WTC11 (cell line): Measurements from ENCODE around the gene ADD1. TPM values are rescaled to one million over a fixed set of nuclear protein-coding genes. Genes with fewer than 3 reads are reported as not detected.

ENCODE experiments used
- EMX1 ChIP-seq: fragments of 250-450 bp; sonication (Bioruptor Pico); IDR thresholded peaks from 2 replicates; pipeline ENCODE4 v1.8.0; 2021; ENCODE audit warnings: mild to moderate bottlenecking
- ESRRA ChIP-seq: sonication (generic); formaldehyde crosslinking; IDR thresholded peaks from 2 replicates; pipeline ENCODE4 v1.8.1; 2022; ENCODE audit warnings: mild to moderate bottlenecking, missing genetic modification reagents, borderline replicate concordance
- JUN ChIP-seq: sonication (generic); formaldehyde crosslinking; IDR thresholded peaks from 2 replicates; pipeline ENCODE4 v1.8.0; 2023; ENCODE audit warnings: mild to moderate bottlenecking, missing genetic modification reagents
- KAT7 ChIP-seq: sonication (generic); formaldehyde crosslinking; IDR thresholded peaks from 2 replicates; pipeline ENCODE4 v1.8.1; 2023; ENCODE audit warnings: missing genetic modification reagents, mild to moderate bottlenecking, borderline replicate concordance
- NFYB ChIP-seq: sonication (generic); formaldehyde crosslinking; conservative IDR thresholded peaks from 2 replicates; pipeline ENCODE4 v1.8.0; 2022; ENCODE audit warnings: low read depth, missing genetic modification reagents
- PRRX2 ChIP-seq: fragments of 250-450 bp; sonication (Bioruptor Pico); IDR thresholded peaks from 2 replicates; pipeline ENCODE4 v1.8.0; 2021; ENCODE audit warnings: mild to moderate bottlenecking
- RELA ChIP-seq: sonication (generic); formaldehyde crosslinking; IDR thresholded peaks from 2 replicates; pipeline ENCODE4 v1.8.1; 2022; ENCODE audit warnings: missing genetic modification reagents, mild to moderate bottlenecking, borderline replicate concordance
- SMAD3 ChIP-seq: sonication (generic); formaldehyde crosslinking; IDR thresholded peaks from 2 replicates; pipeline ENCODE4 v1.8.0; 2022; ENCODE audit warnings: missing genetic modification reagents, mild to moderate bottlenecking, borderline replicate concordance
- SP1 ChIP-seq: sonication (generic); formaldehyde crosslinking; conservative IDR thresholded peaks from 2 replicates; pipeline ENCODE4 v1.8.1; 2022; ENCODE audit warnings: missing genetic modification reagents
- ZNF232 ChIP-seq: sonication (generic); formaldehyde crosslinking; IDR thresholded peaks from 2 replicates; pipeline ENCODE4 v1.8.0; 2022; ENCODE audit warnings: mild to moderate bottlenecking, missing genetic modification reagents
- ZNF263 ChIP-seq: sonication (generic); formaldehyde crosslinking; IDR thresholded peaks from 2 replicates; pipeline ENCODE4 v1.8.1; 2022; ENCODE audit warnings: low read depth, mild to moderate bottlenecking, moderate library complexity, missing genetic modification reagents
- ZNF396 ChIP-seq: fragments of 250-450 bp; sonication (Bioruptor Pico); IDR thresholded peaks from 2 replicates; pipeline ENCODE4 v1.8.0; 2021; ENCODE audit warnings: mild to moderate bottlenecking, moderate library complexity, borderline replicate concordance
- ZNF416 ChIP-seq: fragments of 250-450 bp; sonication (Bioruptor Pico); IDR thresholded peaks from 2 replicates; pipeline ENCODE4 v1.9.0; 2021; ENCODE audit warnings: mild to moderate bottlenecking, inconsistent platforms
- total RNA-seq: library from RNA; stranded (reverse); gene quantifications from 3 replicates; pipeline ENCODE4 v1.2.3, GENCODE V29; 2021
- TF ChIP-seq, protein P1 (sequence below): fragments of 250-450 bp; sonication (Bioruptor Pico); IDR thresholded peaks from 2 replicates; pipeline ENCODE4 v1.9.0; 2021; ENCODE audit warnings: mild to moderate bottlenecking, borderline replicate concordance
- TF ChIP-seq, protein P2 (sequence below): sonication (generic); formaldehyde crosslinking; IDR thresholded peaks from 2 replicates; pipeline ENCODE4 v1.8.1; 2023; ENCODE audit warnings: mild to moderate bottlenecking, missing genetic modification reagents
- TF ChIP-seq, protein P3 (sequence below): sonication (generic); formaldehyde crosslinking; IDR thresholded peaks from 2 replicates; pipeline ENCODE4 v1.8.1; 2023; ENCODE audit warnings: mild to moderate bottlenecking, missing genetic modification reagents, borderline replicate concordance
- TF ChIP-seq, protein P4 (sequence below): sonication (generic); formaldehyde crosslinking; IDR thresholded peaks from 2 replicates; pipeline ENCODE4 v1.8.0; 2023; ENCODE audit warnings: missing genetic modification reagents
- TF ChIP-seq, protein P5 (sequence below): sonication (generic); formaldehyde crosslinking; IDR thresholded peaks from 2 replicates; pipeline ENCODE4 v1.8.0; 2022; ENCODE audit warnings: mild to moderate bottlenecking, missing genetic modification reagents
- TF ChIP-seq, protein P6 (sequence below): sonication (generic); formaldehyde crosslinking; IDR thresholded peaks from 2 replicates; pipeline ENCODE4 v1.8.1; 2022; ENCODE audit warnings: mild to moderate bottlenecking, moderate library complexity, missing genetic modification reagents
- TF ChIP-seq, protein P7 (sequence below): fragments of 250-450 bp; sonication (Bioruptor Pico); IDR thresholded peaks from 2 replicates; pipeline ENCODE4 v1.9.0; 2021; ENCODE audit warnings: moderate library complexity, mild to moderate bottlenecking, inconsistent platforms, borderline replicate concordance
- TF ChIP-seq, protein P8 (sequence below): sonication (generic); formaldehyde crosslinking; conservative IDR thresholded peaks from 2 replicates; pipeline ENCODE4 v1.8.1; 2023; ENCODE audit warnings: mild to moderate bottlenecking, low read depth, missing genetic modification reagents, moderate library complexity

ADD1 gene
- total RNA-seq, 1 experiment from 2014 or later = 178 TPM

DNA sequence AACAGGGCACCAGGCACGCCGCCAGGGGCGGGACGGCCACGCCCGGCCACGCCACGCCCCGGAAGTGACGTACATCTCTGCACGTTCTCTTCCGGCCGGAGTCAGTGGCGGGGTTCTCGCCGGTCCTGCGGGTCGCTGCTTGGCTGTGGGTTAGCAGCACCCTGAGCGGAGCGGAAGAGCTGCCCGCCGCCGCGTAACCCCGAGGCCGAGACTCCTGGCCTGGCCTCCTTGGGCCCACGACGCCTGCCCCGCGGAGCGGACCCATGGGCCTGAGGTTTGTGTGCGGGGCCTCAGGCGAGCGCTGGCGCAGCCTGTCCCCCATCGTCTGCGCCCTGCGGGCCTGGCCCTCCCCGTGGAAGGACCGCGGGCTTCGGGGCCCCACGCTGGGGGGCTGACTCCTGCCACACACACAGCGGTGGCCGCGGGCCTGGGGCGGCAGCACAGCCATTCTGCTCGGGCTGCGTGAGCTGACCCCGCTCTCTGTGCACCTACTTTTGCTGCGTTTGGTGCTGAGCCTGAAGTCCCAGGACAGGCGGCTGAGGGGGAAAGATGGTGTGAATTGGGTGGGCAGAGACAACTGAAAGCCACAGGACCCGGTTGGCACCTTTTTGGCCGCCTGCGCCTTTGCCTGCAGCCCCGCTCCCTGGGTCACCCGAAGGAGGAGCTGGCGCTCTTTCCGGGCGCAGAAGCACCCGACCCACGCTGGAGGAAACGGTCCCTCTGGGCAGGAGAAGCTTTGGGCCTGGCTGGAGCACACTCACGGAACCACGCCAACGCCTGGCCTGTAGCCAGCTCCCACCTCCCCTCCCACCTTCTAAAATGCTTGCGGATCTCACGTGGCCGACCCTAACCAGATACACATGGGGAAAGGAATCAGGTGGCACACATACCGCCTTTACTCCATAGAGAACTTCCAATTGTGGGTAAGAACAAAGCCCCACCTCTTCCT is 91.4 kb downstream of the ADD1 start (continued):
- TF ChIP-seq, protein P1, sequence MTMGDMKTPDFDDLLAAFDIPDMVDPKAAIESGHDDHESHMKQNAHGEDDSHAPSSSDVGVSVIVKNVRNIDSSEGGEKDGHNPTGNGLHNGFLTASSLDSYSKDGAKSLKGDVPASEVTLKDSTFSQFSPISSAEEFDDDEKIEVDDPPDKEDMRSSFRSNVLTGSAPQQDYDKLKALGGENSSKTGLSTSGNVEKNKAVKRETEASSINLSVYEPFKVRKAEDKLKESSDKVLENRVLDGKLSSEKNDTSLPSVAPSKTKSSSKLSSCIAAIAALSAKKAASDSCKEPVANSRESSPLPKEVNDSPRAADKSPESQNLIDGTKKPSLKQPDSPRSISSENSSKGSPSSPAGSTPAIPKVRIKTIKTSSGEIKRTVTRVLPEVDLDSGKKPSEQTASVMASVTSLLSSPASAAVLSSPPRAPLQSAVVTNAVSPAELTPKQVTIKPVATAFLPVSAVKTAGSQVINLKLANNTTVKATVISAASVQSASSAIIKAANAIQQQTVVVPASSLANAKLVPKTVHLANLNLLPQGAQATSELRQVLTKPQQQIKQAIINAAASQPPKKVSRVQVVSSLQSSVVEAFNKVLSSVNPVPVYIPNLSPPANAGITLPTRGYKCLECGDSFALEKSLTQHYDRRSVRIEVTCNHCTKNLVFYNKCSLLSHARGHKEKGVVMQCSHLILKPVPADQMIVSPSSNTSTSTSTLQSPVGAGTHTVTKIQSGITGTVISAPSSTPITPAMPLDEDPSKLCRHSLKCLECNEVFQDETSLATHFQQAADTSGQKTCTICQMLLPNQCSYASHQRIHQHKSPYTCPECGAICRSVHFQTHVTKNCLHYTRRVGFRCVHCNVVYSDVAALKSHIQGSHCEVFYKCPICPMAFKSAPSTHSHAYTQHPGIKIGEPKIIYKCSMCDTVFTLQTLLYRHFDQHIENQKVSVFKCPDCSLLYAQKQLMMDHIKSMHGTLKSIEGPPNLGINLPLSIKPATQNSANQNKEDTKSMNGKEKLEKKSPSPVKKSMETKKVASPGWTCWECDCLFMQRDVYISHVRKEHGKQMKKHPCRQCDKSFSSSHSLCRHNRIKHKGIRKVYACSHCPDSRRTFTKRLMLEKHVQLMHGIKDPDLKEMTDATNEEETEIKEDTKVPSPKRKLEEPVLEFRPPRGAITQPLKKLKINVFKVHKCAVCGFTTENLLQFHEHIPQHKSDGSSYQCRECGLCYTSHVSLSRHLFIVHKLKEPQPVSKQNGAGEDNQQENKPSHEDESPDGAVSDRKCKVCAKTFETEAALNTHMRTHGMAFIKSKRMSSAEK (CRISPR knock-in tag) = no peak
- TF ChIP-seq, protein P2, sequence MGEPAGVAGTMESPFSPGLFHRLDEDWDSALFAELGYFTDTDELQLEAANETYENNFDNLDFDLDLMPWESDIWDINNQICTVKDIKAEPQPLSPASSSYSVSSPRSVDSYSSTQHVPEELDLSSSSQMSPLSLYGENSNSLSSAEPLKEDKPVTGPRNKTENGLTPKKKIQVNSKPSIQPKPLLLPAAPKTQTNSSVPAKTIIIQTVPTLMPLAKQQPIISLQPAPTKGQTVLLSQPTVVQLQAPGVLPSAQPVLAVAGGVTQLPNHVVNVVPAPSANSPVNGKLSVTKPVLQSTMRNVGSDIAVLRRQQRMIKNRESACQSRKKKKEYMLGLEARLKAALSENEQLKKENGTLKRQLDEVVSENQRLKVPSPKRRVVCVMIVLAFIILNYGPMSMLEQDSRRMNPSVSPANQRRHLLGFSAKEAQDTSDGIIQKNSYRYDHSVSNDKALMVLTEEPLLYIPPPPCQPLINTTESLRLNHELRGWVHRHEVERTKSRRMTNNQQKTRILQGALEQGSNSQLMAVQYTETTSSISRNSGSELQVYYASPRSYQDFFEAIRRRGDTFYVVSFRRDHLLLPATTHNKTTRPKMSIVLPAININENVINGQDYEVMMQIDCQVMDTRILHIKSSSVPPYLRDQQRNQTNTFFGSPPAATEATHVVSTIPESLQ (CRISPR knock-in tag) = no peak
- TF ChIP-seq EMX1 (CRISPR knock-in tag) = no peak
- TF ChIP-seq, protein P3, sequence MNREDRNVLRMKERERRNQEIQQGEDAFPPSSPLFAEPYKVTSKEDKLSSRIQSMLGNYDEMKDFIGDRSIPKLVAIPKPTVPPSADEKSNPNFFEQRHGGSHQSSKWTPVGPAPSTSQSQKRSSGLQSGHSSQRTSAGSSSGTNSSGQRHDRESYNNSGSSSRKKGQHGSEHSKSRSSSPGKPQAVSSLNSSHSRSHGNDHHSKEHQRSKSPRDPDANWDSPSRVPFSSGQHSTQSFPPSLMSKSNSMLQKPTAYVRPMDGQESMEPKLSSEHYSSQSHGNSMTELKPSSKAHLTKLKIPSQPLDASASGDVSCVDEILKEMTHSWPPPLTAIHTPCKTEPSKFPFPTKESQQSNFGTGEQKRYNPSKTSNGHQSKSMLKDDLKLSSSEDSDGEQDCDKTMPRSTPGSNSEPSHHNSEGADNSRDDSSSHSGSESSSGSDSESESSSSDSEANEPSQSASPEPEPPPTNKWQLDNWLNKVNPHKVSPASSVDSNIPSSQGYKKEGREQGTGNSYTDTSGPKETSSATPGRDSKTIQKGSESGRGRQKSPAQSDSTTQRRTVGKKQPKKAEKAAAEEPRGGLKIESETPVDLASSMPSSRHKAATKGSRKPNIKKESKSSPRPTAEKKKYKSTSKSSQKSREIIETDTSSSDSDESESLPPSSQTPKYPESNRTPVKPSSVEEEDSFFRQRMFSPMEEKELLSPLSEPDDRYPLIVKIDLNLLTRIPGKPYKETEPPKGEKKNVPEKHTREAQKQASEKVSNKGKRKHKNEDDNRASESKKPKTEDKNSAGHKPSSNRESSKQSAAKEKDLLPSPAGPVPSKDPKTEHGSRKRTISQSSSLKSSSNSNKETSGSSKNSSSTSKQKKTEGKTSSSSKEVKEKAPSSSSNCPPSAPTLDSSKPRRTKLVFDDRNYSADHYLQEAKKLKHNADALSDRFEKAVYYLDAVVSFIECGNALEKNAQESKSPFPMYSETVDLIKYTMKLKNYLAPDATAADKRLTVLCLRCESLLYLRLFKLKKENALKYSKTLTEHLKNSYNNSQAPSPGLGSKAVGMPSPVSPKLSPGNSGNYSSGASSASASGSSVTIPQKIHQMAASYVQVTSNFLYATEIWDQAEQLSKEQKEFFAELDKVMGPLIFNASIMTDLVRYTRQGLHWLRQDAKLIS (CRISPR knock-in tag) = no peak
- TF ChIP-seq KAT7 = no peak
- peak; percentile 77; the same call in 1 of the 2 replicates for TF ChIP-seq RELA (CRISPR knock-in tag)
- TF ChIP-seq SP1 (CRISPR knock-in tag) = peak; percentile 99
- no peak for TF ChIP-seq ZNF232 (CRISPR knock-in tag)
- TF ChIP-seq NFYB (CRISPR knock-in tag) = no peak
- no peak for TF ChIP-seq ESRRA (CRISPR knock-in tag)
- TF ChIP-seq, protein P4, sequence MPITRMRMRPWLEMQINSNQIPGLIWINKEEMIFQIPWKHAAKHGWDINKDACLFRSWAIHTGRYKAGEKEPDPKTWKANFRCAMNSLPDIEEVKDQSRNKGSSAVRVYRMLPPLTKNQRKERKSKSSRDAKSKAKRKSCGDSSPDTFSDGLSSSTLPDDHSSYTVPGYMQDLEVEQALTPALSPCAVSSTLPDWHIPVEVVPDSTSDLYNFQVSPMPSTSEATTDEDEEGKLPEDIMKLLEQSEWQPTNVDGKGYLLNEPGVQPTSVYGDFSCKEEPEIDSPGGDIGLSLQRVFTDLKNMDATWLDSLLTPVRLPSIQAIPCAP (CRISPR knock-in tag) = no peak
- TF ChIP-seq, protein P5, sequence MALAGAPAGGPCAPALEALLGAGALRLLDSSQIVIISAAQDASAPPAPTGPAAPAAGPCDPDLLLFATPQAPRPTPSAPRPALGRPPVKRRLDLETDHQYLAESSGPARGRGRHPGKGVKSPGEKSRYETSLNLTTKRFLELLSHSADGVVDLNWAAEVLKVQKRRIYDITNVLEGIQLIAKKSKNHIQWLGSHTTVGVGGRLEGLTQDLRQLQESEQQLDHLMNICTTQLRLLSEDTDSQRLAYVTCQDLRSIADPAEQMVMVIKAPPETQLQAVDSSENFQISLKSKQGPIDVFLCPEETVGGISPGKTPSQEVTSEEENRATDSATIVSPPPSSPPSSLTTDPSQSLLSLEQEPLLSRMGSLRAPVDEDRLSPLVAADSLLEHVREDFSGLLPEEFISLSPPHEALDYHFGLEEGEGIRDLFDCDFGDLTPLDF (CRISPR knock-in tag) = peak; percentile 57; the same call in 1 of the 2 replicates
- peak; percentile 61; the same call in 1 of the 2 replicates for TF ChIP-seq JUN
- TF ChIP-seq SMAD3 (CRISPR knock-in tag) = no peak
- TF ChIP-seq, protein P6, sequence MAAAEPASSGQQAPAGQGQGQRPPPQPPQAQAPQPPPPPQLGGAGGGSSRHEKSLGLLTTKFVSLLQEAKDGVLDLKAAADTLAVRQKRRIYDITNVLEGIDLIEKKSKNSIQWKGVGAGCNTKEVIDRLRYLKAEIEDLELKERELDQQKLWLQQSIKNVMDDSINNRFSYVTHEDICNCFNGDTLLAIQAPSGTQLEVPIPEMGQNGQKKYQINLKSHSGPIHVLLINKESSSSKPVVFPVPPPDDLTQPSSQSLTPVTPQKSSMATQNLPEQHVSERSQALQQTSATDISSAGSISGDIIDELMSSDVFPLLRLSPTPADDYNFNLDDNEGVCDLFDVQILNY (CRISPR knock-in tag) = peak; percentile 23; the same call in 1 of the 2 replicates
- TF ChIP-seq, protein P7, sequence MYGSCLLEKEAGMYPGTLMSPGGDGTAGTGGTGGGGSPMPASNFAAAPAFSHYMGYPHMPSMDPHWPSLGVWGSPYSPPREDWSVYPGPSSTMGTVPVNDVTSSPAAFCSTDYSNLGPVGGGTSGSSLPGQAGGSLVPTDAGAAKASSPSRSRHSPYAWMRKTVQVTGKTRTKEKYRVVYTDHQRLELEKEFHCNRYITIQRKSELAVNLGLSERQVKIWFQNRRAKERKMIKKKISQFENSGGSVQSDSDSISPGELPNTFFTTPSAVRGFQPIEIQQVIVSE (CRISPR knock-in tag) = no peak
- no peak for TF ChIP-seq ZNF396 (CRISPR knock-in tag)
- TF ChIP-seq ZNF263 (CRISPR knock-in tag) = no peak
- TF ChIP-seq PRRX2 (CRISPR knock-in tag) = no peak
- TF ChIP-seq, protein P8, sequence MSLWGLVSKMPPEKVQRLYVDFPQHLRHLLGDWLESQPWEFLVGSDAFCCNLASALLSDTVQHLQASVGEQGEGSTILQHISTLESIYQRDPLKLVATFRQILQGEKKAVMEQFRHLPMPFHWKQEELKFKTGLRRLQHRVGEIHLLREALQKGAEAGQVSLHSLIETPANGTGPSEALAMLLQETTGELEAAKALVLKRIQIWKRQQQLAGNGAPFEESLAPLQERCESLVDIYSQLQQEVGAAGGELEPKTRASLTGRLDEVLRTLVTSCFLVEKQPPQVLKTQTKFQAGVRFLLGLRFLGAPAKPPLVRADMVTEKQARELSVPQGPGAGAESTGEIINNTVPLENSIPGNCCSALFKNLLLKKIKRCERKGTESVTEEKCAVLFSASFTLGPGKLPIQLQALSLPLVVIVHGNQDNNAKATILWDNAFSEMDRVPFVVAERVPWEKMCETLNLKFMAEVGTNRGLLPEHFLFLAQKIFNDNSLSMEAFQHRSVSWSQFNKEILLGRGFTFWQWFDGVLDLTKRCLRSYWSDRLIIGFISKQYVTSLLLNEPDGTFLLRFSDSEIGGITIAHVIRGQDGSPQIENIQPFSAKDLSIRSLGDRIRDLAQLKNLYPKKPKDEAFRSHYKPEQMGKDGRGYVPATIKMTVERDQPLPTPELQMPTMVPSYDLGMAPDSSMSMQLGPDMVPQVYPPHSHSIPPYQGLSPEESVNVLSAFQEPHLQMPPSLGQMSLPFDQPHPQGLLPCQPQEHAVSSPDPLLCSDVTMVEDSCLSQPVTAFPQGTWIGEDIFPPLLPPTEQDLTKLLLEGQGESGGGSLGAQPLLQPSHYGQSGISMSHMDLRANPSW (CRISPR knock-in tag) = no peak
- TF ChIP-seq ZNF416 (CRISPR knock-in tag) = no peak
